CD4-positive, alpha-beta T cell (primary cell): ENCODE measurements around the gene EMCN. TPM values are rescaled to one million over a fixed set of nuclear protein-coding genes. Genes with fewer than 3 reads are reported as not detected.

Experiments
- ATAC-seq: fragments of 200-7000 bp; cut with Tn5 transposase; one replicate; pipeline ENCODE4 v1.10.0; 2022; ENCODE audit warnings: mild to moderate bottlenecking; ENCODE audit not compliant: poor library complexity
- CTCF ChIA-PET: fragments of 350-600 bp; sonication (Branson Sonifier 250); formaldehyde crosslinking; loops from one replicate; lab custom pipeline; 2021; ENCODE audit warnings: antibody characterized with exemption, inconsistent platforms; lab: Charles Lee
- POLR2A ChIA-PET: fragments of 350-600 bp; sonication (Branson Sonifier 250); formaldehyde crosslinking; loops from one replicate; lab custom pipeline; 2021; ENCODE audit warnings: antibody characterized with exemption, inconsistent platforms; lab: Charles Lee
- DNase-seq, 14 experiments: peaks; one replicate each; pipeline ENCODE4 v3.0.0-alpha.2; 2013 to 2020; ENCODE audit warnings: mixed read lengths in 2 of 14
- H3K27ac ChIP-seq, 2 donors: one replicate each; pipeline versions ENCODE4 v1.5.1 to v1.7.0; 2013; ENCODE audit warnings: low read length in 2 of 2, low read depth in 1 of 2, mild to moderate bottlenecking in 1 of 2
- H3K27me3 ChIP-seq, 2 experiments: 1 replicate in 1 of 2; 2 replicates in 1 of 2; pipeline versions ENCODE4 v1.6.1 to v1.7.0; 2013; ENCODE audit warnings: low read length in 2 of 2, control low read depth in 1 of 2, mild to moderate bottlenecking in 1 of 2, moderate library complexity in 1 of 2; ENCODE audit not compliant: insufficient read depth in 2 of 2, control insufficient read depth in 1 of 2
- H3K36me3 ChIP-seq: one replicate; pipeline ENCODE4 v1.6.1; 2013; ENCODE audit warnings: low read length, control low read depth; ENCODE audit not compliant: insufficient read depth
- H3K4me1 ChIP-seq: one replicate; pipeline ENCODE4 v1.6.1; 2013; ENCODE audit warnings: low read length, control low read depth; ENCODE audit not compliant: insufficient read depth
- H3K4me3 ChIP-seq: one replicate; pipeline ENCODE4 v1.5.1; 2013; ENCODE audit warnings: mild to moderate bottlenecking, low read length, moderate library complexity
- H3K9me3 ChIP-seq, 2 experiments: 1 replicate in 1 of 2; 2 replicates in 1 of 2; pipeline versions ENCODE4 v1.6.1 to v1.7.0; 2013; ENCODE audit warnings: low read length in 2 of 2, mild to moderate bottlenecking in 2 of 2, control low read depth in 1 of 2, moderate library complexity in 1 of 2; ENCODE audit not compliant: control insufficient read depth in 1 of 2, insufficient read depth in 1 of 2
- H3K27ac Mint-ChIP-seq: one replicate; pipeline ENCODE4 v1.8.0; 2020; ENCODE audit warnings: mixed read lengths
- H3K27me3 Mint-ChIP-seq: one replicate; pipeline ENCODE4 v1.8.0; 2021; ENCODE audit warnings: mixed read lengths
- H3K36me3 Mint-ChIP-seq: one replicate; pipeline ENCODE4 v1.8.0; 2021; ENCODE audit warnings: low read depth, mixed read lengths
- H3K4me1 Mint-ChIP-seq: one replicate; pipeline ENCODE4 v1.8.0; 2021; ENCODE audit warnings: low read depth, mixed read lengths
- H3K4me3 Mint-ChIP-seq: one replicate; pipeline ENCODE4 v1.8.0; 2020; ENCODE audit warnings: mild to moderate bottlenecking, mixed read lengths
- H3K9me3 Mint-ChIP-seq: one replicate; pipeline ENCODE4 v1.8.0; 2020; ENCODE audit warnings: mixed read lengths
- intact Hi-C, 2 experiments: fragments of 100-400 bp; cut with DNase I in 1 of 2; cut with micrococcal nuclease in 1 of 2; formaldehyde crosslinking; loops; one replicate each; pipeline versions ENCODE4 v1.15.1 to v1.9.0; 2023 to 2025; cut with DNase I, micrococcal nuclease
- total RNA-seq, 174 experiments: library from RNA in 2 of 174; stranded (reverse) in 2 of 174; gene quantifications; one replicate each; pipeline ENCODE4 v1.2.3 and lab custom pipeline; 2021 to 2026
- TF ChIP-seq, protein P1 (sequence below): fragments of 200-600 bp; IDR thresholded peaks from one replicate; pipeline ENCODE4 v1.8.0; 2022; ENCODE audit warnings: antibody characterized with exemption, mild to moderate bottlenecking

The EMCN gene
- total RNA-seq, 2 experiments from 2014 or later: not detected

DNA sequence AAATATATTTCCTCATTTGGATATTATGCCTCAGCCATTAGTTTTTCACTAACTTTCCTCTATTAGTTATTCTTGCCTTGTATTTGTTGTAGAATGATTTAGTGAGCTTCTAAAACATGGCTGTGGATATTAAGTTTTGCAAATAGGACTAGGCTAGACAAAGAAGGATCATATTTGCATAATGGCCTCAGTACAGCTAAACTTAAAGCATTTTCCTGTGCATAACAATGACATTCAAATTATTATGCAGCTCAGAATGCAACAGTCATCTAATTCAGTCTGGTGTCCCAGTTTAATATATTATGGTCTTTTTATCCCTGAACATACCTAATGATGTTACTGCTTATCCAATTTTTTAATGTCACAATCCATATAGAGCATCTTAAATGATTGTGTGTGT, 172.2 kb downstream of the EMCN start:
- H3K27me3 Mint-ChIP-seq: no peaks in the 10 kb centered on the region
- H3K4me3 Mint-ChIP-seq: no peak overlapping the region
- no peak overlapping the region for H3K27ac Mint-ChIP-seq
- ChIA-PET CTCF (no interaction called here), POLR2A (no interaction called here)
- H3K4me3 ChIP-seq: no peak overlapping the region
- H3K4me1 ChIP-seq: no peaks in the 10 kb centered on the region
- H3K36me3 Mint-ChIP-seq: no peaks in the 10 kb centered on the region
- no peaks in the 10 kb centered on the region for H3K9me3 Mint-ChIP-seq
- DNase-seq (no peak), ATAC-seq (no peak)
- no peak overlapping the region for H3K27ac ChIP-seq
- no peaks in the 10 kb centered on the region for H3K27me3 ChIP-seq
- TF ChIP-seq, protein P1, sequence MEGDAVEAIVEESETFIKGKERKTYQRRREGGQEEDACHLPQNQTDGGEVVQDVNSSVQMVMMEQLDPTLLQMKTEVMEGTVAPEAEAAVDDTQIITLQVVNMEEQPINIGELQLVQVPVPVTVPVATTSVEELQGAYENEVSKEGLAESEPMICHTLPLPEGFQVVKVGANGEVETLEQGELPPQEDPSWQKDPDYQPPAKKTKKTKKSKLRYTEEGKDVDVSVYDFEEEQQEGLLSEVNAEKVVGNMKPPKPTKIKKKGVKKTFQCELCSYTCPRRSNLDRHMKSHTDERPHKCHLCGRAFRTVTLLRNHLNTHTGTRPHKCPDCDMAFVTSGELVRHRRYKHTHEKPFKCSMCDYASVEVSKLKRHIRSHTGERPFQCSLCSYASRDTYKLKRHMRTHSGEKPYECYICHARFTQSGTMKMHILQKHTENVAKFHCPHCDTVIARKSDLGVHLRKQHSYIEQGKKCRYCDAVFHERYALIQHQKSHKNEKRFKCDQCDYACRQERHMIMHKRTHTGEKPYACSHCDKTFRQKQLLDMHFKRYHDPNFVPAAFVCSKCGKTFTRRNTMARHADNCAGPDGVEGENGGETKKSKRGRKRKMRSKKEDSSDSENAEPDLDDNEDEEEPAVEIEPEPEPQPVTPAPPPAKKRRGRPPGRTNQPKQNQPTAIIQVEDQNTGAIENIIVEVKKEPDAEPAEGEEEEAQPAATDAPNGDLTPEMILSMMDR: no peak
- H3K4me1 Mint-ChIP-seq: no peaks in the 10 kb centered on the region
- H3K36me3 ChIP-seq: no peaks in the 10 kb centered on the region
- no peaks in the 10 kb centered on the region for H3K9me3 ChIP-seq
- intact Hi-C loops: no loop called here
